ENCODE data around the gene U2AF1. TPM values are rescaled to one million over a fixed set of nuclear protein-coding genes. Genes with fewer than 3 reads are reported as not detected.
"Not testable (repeated sequence)": the region's sequence is repeated elsewhere in the genome, so short reads cannot be mapped to it uniquely, and the experiment has no call there.

The U2AF1 gene
- total RNA-seq, 1 donor from 2014 or later, result 26.4 TPM

DNA sequence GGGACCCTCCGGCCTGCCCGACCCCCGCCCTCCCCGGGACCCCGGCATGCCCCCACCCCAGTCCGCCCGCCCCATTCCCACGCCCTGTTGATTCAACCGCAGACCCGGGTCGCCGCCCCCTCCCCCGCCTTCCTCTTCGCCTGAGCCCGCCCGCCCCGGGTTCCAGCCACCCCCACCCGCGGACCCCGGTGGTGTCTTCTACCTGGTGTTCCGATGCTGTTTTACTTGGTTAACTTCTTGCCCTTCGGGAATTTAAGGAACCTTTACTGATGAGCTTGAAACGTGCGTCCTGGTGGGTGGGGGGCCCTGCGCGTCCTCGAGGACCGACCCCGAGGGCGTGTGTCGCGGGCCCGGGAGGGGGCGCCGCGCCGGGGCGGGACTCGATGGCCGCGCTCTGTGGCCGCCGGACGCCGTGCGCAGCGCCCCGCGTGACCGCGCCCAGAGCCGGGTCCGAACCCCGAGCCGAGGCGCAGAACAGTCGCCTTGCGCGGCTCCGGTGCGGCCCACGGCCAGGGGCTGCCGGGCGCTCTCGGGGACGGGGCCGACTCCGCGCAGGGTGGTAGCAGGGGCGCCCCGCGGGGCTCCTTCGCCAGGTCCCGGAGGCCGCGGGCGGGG is 31.2 kb downstream of the U2AF1 start:
- DNase-seq, result not testable (repeated sequence)

DNA sequence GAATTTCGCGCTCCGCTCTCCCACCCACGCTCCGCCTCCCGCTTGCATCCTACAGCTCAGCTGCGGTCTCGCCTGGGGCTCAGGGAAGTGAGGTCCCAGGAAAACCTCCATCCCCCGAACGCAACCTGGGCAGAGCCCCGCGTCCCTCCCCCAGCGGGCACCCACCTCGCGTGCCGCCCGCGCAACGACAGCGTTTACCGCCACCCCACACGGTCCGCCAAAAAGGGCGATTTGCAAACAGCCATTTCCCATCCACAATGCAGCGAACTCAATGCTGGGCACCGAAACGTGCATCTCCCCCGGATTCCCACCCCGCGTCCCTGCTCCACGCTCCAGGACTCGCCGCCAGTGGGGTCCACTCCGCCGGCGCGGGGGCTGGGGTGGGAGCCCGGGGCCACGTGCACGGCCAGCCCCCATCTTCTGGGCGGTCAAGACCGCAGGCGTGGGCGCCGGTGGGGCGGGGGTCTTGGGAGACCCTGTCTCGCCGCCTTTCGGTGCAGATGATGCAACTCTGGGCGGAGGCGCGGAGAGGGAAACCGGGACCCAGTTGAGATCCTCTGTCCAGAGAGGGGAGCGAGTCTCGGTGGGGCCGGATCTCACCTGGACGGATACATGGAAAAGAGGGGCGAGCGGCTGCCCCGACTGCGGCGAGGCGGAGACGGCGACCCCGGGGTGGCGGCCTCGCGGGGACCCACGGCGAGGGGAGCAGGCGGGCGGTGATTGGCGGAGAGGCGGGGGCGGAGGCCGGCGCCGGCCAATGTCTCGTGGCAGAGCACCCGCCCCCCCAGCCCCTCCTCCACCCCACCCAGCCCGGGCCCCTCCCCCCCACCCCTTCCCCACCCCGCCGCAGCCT is 32.0 kb downstream of the U2AF1 start, which contains the start of gene CBS:
CBS (minus strand) TSS at position 666 of the 853 bp plus-strand sequence. CDS start 3,642 bp downstream, outside the sequence.
- not testable (repeated sequence) for DNase-seq

DNA sequence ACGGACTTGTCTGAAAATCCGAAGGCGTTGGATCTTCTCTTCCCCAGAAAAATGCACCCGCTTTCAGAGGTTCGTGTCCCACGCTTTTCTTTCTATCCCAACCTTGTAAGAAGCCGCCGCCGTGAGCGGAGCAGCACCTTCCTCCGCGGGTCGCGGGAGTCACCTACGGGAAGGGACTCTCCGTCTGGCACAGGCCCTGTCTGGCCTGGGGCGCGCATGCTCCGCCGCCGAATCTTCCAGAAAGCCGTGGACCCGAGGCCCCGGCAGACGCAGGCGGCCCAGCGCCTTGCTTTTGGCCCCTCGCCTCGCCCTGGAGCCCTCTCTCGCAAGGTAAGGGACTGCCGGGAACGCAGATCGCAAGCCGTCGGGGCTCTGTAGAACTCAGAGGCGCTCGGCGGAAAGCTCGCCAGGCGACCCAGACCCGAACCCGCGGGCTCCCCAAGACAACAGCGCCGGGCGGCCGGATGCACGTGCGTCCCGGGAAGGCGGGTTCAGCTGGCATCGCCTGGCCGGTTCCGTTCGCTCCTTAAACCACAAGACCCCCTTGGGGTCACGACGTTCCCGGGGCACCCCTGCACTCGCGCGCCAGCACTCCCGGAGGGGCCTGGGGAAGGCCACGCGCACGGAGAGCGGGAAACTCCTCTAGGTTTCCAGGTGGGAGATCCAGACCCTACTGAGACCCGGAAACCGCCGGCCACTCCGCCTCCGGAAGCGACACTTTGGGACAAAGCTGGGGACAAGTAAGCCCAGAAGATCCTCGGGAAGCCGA is 32.8 kb downstream of the U2AF1 start:
- DNase-seq, result not testable (repeated sequence)

DNA sequence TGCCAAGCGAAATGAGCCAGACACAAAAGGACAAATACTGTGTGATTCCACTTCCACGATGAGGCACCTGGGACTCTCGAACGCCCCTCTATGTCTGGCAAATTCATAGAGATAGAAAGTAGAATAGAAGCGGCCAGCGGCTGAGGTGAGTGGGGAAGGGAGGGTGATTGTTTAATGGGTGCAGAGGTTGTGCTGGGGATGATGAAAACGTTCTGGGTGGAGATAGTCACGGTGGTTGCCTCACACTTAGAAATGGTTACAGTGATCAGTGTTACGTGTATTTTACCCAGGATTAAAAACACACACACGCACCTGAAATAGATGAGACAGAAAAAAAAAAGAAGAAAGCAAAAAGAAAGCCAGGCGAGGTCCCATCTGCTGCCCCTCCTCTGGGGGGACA is 34.6 kb downstream of the U2AF1 start:
- DNase-seq, result not testable (repeated sequence)

DNA sequence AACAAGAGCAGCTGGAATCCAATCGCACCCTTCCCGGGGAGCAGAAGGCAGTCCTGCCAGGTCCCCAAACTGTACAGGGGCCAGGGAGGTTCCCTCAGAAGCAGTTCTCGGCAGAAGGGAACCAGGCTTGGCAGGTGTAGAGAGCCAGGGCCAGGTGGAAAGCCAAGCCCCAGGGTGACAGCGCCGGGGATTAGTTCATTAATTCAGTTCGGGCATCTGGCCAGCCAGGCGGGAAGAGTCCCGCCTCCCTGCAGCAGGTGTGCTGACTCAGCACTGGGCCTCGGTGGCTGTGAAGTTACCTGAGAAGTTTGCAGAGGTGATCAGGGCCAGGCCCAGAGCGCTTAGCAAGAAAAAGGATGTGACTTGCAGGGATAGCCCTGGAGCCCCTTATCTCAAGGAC is 37.7 kb downstream of the U2AF1 start:
- not testable (repeated sequence) for DNase-seq

DNA sequence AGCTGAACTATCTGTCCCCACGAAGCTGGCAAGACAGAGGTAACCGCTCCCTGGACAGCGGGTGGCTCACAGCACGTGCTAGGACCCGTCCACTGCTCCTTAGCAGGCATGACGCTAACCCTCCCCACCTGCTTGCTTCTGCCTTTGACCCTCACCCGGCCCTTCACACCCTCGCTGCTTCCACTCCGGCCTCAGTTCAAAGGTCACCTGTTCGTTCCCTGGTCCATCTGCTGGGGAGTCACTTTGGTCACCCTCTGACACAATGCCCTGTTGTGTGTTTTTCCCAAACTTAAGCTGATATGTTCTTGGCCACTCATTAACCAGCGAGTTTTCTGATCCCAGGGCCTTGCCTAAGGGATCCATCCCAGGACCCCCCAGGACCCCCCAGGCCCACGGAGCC is 39.3 kb downstream of the U2AF1 start:
- DNase-seq, result not testable (repeated sequence)

DNA sequence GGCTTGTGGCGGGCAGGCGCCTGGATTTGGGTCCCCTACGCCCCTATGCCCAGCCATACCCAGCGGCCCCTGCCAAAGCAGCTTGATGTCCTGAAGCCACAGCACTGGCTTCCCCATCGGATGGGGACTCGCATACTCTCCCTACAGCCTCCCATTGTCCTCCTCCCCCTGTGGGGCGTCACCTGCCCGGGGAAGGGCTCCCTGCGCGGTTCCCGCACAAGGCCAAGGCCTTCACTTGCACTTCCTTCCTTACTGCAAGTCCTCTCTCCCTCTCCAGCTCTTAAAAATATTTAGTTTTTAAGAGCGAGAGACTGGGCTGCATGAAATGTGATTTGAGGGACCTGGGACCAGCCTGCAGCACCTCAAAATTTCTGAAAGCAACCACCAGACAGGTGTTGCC is 40.7 kb downstream of the U2AF1 start:
- not testable (repeated sequence) for DNase-seq

DNA sequence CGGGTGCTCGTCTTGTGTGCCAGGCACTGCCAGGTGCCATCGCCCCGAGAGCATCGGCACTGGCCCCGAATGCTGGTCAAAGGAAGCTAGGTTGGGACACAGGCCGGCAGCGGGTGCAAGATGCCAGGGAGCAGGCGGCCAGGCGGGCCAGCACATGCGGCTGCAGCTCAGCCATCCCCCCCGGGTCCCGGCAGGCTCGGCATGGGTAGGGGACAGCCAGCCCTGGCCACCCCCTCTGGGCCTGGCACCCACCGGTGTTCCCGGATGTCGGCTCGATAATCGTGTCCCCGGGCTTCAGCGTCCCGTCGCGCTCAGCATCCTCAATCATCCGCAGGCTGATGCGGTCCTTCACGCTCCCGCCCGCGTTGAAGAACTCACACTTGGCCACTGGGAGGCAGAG is 41.4 kb downstream of the U2AF1 start:
- not testable (repeated sequence) for DNase-seq

DNA sequence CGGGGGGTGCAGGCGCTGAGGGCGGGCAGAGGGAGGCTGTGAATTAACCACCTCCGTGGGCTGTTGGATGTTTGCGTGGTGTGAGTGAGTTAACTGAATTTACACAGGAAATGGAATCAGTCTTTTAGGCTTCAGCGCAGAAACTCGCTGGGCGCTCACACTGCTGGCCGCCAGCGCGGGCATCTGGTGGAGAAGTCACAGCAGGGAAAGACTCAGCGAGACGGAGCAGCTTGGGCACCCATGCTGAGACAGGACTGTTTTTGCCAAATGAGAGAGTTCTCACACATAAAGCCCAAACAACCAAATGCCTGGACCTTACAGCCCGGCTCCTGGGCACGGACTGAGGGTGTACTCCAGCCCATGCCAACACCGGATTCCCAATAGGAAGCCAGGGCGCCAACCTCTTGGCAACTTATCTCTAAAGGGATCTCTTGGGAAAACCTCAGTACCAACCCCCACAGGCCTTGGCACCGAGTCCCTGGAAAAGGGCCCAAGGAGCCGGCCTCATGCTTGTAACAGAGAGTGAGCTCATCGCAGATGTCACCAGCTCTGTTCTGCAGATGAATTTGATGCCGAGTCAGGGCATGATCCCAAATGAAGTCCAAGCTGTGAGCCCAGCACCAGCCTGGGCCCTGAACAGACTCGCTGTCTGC is 43.0 kb downstream of the U2AF1 start:
- DNase-seq, result not testable (repeated sequence)

DNA sequence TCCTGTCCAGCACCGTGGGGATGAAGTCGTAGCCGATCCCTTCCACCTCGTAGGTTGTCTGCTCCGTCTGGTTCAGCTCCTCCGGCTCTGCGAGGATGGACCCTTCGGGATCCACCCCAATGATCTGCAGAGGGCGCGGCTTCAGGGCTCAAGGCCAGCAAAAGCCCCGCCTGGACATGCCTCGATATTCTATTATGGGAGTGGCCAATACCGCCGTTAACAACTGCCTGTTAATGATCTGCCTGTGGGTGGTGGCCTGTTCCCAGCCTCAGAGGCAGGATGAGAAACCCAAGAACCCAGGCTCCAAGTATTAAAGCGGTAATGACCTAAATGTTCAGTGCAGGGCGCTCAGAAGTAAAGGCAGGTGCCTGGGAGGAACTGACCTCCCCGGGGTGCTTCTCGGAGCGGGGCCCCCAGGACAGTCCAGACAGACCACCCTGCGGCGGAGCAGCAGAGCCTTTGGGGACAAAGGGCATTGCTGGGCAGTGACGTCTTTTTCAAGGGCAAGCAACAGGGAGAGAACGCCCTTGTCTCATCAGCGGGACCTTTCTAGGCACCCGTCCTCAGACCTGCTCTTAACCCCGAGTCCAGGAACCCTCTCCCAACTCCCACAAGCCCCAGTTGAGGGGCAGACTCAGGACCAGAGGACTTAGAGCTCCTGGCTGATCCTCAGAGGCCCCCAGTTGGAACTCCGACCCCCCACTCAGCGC is 44.3 kb downstream of the U2AF1 start:
- DNase-seq, result not testable (repeated sequence)

DNA sequence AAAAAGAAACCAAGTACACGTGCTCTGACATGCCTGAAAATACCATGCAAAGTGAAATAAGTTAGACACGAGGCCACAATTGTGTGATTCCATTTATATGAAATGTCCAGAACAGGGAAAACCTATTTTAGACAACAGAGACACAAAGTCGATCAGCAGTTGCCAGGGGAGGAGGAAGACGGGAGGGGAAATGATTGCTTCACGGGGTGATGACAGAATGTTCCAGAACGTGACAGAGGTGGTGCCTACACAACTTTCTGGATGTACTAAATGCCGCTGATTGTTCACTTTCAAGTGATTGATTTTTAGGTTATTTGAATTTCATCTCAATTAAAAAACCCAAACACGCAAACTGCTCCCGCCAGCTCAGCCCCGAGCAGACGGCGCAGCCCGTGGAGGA is 54.3 kb downstream of the U2AF1 start:
- DNase-seq, result not testable (repeated sequence)

DNA sequence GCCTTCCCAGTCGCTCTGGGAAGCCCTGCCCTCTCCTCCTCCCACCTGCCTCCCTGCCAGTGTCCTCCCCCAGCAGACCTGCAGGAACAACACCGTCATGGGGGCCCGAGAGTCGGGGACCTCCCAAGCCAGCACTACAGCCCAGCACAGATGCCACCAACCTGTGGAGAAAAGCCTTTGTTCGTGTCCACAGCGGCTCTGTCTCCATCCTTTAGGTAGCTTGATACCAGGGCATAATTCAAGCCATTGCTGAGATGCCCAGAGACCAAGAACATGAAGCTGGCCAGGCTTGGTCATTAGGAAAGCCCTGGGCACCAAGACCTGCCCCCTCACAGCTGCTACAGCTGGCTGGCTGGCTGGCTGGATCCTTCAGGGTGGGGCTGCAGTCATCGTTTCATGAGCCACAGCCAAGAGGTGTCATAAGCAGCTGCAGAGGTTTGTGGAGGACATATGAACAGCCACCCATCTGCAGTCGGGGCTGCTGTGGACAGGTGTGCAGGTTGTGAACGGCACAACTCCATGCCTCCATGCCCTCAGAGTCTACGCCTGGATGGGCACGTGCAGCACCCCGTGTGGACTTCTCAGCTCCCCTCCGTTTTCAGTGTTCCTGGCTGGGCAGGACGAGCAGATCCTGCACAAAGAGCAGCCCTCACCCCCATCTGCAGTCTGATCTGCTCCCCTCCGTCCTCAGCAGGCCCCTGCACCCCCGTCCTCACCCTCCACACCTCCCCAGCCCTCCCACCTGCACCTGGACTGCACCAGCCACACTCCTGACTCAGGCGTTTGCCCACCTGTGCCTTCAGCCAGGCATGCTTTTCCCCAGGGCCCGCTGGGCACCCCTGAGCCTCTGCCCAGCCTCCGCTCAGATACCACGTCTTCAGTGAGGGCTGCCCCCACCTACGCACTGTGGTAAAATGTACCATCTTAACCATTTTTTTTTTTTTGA is 61.2 kb downstream of the U2AF1 start:
- DNase-seq, result not testable (repeated sequence)

DNA sequence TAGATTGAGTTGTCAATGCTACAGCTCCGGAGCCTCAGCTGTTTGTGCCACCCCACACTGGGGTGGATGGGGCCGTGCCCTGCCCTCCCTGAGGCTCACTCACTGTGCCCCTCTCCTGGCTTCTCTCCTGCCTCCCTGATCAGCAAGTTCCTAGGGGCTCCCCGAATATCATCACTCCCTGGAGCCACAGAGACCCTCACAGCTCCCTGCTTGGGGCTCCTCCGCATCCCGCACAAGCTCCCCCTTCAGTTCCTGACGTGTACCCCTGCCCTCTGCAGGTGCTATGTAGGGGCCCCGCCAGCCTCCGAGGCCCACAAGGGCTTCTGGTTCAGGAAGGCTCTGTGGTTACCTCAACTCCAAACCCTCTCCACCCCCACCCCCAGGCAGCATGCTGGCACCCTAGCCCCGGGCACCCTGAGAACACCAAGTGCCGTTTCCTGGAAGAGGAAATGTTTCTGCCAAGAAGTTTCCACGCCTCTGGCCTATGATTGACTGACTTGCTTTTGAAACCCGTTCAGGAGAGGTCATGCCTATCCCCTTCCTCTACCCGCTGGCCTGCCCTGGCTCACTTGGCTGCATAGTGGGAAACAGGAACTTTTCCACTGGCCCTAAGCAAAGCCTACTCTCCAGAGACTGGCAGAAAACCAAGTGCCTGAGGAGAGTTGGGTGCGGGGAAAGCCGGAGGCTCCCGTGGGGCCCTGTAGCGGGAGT is 62.0 kb downstream of the U2AF1 start:
- not testable (repeated sequence) for DNase-seq

DNA sequence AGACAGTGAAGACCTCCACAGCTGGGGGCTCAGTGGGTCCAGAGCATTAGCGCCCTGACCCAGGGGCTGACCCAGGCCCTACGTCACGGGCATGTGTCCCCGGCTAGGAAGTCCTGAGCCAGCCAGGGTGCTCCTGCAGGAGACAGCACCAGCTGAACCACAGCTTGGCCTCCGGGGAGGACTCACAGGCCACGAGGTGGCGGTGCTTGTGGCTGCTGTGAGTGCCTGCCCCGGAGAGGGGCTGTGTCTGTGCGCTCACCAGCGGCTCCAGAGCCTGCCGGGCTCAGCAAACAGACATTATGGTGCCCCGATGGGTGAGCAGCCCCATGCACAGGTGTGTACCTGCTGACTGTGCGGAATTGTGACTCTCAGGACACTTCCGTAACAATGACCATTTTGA is 62.8 kb downstream of the U2AF1 start:
- DNase-seq, result not testable (repeated sequence)

DNA sequence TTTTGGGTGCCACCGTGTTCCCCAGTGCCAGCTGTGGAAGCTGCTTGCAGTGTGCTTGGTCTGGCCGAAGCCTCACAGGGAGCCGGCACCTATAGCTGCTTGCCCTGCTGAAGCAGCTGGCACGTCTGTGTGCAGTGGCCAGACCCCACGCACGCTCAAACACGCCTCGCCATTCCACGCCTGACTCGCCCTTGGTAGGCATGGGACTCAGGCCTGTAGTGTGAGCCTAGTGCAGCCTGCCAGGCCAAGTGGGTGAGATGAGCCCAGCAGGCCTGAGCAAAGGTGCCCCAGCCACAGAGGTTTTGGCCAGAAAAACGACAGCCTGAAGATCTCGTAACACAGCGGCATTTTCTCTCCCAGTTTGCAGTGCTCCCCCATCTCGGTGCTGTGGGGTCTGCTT is 64.1 kb downstream of the U2AF1 start:
- not testable (repeated sequence) for DNase-seq

Data from occipital lobe (tissue), 2 donors.